Panc1 (cell line): ENCODE data around the gene HOXC11. TPM values are rescaled to one million over a fixed set of nuclear protein-coding genes. Genes with fewer than 3 reads are reported as not detected.

Experiments used
- ATAC-seq: fragments of 200-7000 bp; cut with Tn5 transposase; 2 replicates; pipeline ENCODE4 v1.9.1; 2020; ENCODE audit warnings: mild to moderate bottlenecking, moderate library complexity
- BruUV-seq: library from RNA; stranded (reverse); fragments of 400-500 nt; replicated peaks from 2 replicates; lab custom pipeline; 2021; lab: Mats Ljungman, UMichigan
- CTCF ChIA-PET: fragments of 300-600 bp; sonication (Branson Sonifier 250); formaldehyde crosslinking; loops from one replicate; lab custom pipeline; 2022; ENCODE audit warnings: antibody characterized with exemption; lab: Charles Lee
- POLR2A ChIA-PET: fragments of 300-600 bp; sonication (Branson Sonifier 250); formaldehyde crosslinking; loops from one replicate; lab custom pipeline; 2022; ENCODE audit warnings: antibody characterized with exemption; lab: Charles Lee
- DNase-seq: peaks from one replicate; pipeline ENCODE4 v3.0.0-alpha.2; 2010; ENCODE audit warnings: low read depth, low spot score
- H3K27ac ChIP-seq: 2 replicates; pipeline ENCODE4 v1.5.1; 2011; ENCODE audit warnings: mild to moderate bottlenecking, low read length, inconsistent platforms
- H3K27me3 ChIP-seq: fragments of 200-500 bp; sonication (Bioruptor generic); 2 replicates; pipeline ENCODE4 v1.6.0; 2014; ENCODE audit warnings: low read length, inconsistent platforms; ENCODE audit not compliant: control insufficient read depth, insufficient read depth
- H3K36me3 ChIP-seq: fragments of 200-500 bp; sonication (Bioruptor generic); 2 replicates; pipeline ENCODE4 v1.5.1; 2014; ENCODE audit warnings: inconsistent platforms, mild to moderate bottlenecking, low read length, moderate library complexity; ENCODE audit not compliant: control insufficient read depth, insufficient read depth
- H3K4me1 ChIP-seq: 2 replicates; pipeline ENCODE4 v1.5.1; 2011; ENCODE audit warnings: inconsistent platforms, mild to moderate bottlenecking, low read length, moderate library complexity; ENCODE audit not compliant: control insufficient read depth, insufficient read depth
- H3K4me3 ChIP-seq, 2 experiments: 2 replicates each; pipeline ENCODE4 v1.5.1; 2011 to 2012; ENCODE audit warnings: low read depth in 2 of 2, low read length in 2 of 2, mild to moderate bottlenecking in 2 of 2, inconsistent platforms in 1 of 2, moderate library complexity in 1 of 2
- H3K9me3 ChIP-seq: fragments of 200-500 bp; sonication (Bioruptor generic); 2 replicates; pipeline ENCODE4 v1.5.1; 2014; ENCODE audit warnings: low read depth, mild to moderate bottlenecking, inconsistent platforms, low read length, moderate library complexity; ENCODE audit not compliant: control insufficient read depth, insufficient read depth
- POLR2AphosphoS5 ChIP-seq: IDR thresholded peaks from 2 replicates; pipeline ENCODE4 v1.6.1; 2012; ENCODE audit warnings: mild to moderate bottlenecking, low read depth, low read length, moderate library complexity
- SIN3A ChIP-seq: IDR thresholded peaks from 2 replicates; pipeline ENCODE4 v1.6.1; 2012; ENCODE audit warnings: low read depth, mild to moderate bottlenecking, low read length, moderate library complexity, borderline replicate concordance; ENCODE audit not compliant: insufficient read depth
- TCF7L2 ChIP-seq: IDR thresholded peaks from 2 replicates; pipeline ENCODE4 v1.6.1; 2011; ENCODE audit warnings: mild to moderate bottlenecking, low read depth, low read length, inconsistent platforms
- in situ Hi-C: cut with HindIII; loops from 2 replicates; pipeline ENCODE4 v1.10.0; 2016; ENCODE audit warnings: low sequenced_read_pairs, low pct_unique_long_range_greater_than_20kb
- intact Hi-C: fragments of 100-400 bp; cut with micrococcal nuclease; formaldehyde crosslinking; loops from one replicate; pipeline ENCODE4 v1.10.0; 2022; ENCODE audit not compliant: unreplicated experiment
- total RNA-seq: library from RNA; stranded (reverse); gene quantifications from one replicate; pipeline ENCODE4 v1.2.1, GENCODE V29; 2021; ENCODE audit not compliant: unreplicated experiment
- TF ChIP-seq, protein P1 (sequence below), 2 experiments: IDR thresholded peaks; 2 replicates each; pipeline ENCODE4 v1.6.1; 2011 to 2012; ENCODE audit warnings: low read depth in 2 of 2, control low read depth in 1 of 2, low read length in 1 of 2, mild to moderate bottlenecking in 1 of 2, moderate library complexity in 1 of 2; ENCODE audit not compliant: insufficient read depth in 1 of 2

HOXC11 gene
- total RNA-seq, 1 experiment from 2014 or later, result 17.0 TPM

DNA sequence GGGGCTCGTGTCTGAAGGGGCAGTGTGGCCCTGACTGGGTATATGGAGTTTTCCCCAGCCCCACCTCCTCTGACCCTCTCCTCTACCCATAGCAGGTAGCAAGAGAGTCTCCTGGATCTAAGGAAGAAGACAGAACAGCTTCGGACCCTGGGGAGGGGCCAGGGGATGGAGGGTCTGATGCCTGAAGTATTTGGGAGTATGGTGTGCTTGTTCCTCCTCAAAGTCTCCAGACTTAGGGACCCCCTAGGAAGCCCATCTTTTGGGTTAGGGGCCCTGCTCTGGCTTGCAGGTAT lies 35.3 kb downstream of the HOXC11 start:
- in situ Hi-C loops (no loop called here), intact Hi-C loops (no loop called here)
- ChIA-PET CTCF (interaction anchor here (0.6 to 1.5 kb wide), 6 partner anchors 18 to 317 kb away, joined by 3 to 6 read pairs (median 4); partner anchors contain the start of genes COPZ1 and HOXC10), POLR2A (interaction anchor here (1.4 kb wide), 1 partner anchor 9 kb away, joined by 5 read pairs; no protein-coding TSS in a partner anchor)
- Histone ChIP-seq H3K4me1 (peaks cover 52% of the 10 kb centered on the region), H3K27ac (peak overlapping the region; percentile 99), H3K27me3 (no peaks in the 10 kb centered on the region), H3K36me3 (no peaks in the 10 kb centered on the region), H3K4me3 (peak overlapping the region; percentile 47 to 66), H3K9me3 (no peaks in the 10 kb centered on the region)
- DNase-seq (no peak), ATAC-seq (0 out of 2 replicates have a peak, but pooled peaks have one; percentile 2)
- no TSS peak for BruUV-seq
- TF ChIP-seq POLR2AphosphoS5 (no peak), TCF7L2 (no peak)
- TF ChIP-seq, protein P1, sequence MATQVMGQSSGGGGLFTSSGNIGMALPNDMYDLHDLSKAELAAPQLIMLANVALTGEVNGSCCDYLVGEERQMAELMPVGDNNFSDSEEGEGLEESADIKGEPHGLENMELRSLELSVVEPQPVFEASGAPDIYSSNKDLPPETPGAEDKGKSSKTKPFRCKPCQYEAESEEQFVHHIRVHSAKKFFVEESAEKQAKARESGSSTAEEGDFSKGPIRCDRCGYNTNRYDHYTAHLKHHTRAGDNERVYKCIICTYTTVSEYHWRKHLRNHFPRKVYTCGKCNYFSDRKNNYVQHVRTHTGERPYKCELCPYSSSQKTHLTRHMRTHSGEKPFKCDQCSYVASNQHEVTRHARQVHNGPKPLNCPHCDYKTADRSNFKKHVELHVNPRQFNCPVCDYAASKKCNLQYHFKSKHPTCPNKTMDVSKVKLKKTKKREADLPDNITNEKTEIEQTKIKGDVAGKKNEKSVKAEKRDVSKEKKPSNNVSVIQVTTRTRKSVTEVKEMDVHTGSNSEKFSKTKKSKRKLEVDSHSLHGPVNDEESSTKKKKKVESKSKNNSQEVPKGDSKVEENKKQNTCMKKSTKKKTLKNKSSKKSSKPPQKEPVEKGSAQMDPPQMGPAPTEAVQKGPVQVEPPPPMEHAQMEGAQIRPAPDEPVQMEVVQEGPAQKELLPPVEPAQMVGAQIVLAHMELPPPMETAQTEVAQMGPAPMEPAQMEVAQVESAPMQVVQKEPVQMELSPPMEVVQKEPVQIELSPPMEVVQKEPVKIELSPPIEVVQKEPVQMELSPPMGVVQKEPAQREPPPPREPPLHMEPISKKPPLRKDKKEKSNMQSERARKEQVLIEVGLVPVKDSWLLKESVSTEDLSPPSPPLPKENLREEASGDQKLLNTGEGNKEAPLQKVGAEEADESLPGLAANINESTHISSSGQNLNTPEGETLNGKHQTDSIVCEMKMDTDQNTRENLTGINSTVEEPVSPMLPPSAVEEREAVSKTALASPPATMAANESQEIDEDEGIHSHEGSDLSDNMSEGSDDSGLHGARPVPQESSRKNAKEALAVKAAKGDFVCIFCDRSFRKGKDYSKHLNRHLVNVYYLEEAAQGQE (IDR thresholded peaks at IDR 0.05; ENCODE audit: insufficient read depth in 1 of 2, low read depth in 2 of 2, low read length in 1 of 2), result no peak

DNA sequence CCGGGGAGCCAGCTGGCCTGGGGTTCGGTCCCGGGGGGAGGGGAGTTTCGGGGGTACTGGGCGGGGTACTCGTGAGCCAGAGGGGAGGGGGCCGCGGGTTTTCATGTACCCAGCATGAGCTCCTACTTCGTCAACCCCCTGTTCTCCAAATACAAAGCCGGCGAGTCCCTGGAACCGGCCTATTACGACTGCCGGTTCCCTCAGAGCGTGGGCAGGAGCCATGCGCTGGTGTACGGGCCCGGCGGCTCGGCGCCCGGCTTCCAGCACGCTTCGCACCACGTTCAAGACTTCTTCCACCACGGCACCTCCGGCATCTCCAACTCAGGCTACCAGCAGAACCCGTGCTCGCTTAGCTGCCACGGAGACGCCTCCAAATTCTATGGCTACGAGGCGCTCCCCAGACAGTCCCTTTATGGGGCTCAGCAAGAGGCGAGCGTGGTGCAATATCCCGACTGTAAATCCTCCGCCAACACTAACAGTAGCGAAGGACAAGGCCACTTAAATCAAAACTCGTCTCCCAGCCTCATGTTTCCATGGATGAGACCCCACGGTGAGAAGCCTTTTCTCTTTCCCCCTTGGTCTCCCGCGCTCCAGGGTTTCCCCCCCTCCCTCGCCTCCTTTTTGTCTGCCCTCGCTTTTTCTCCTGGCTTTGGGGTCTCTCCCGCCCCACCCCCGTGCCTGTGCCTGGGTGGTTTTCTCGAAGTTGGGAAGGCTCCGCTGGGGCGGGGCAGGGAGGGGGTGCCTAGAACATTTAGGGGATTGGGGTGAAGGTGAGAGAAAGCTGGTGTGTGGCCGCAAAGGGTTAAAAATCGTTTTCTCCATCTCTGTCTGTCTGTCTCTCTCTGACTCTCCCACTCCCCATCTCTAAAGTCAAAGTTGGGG lies 36.5 kb downstream of the HOXC11 start:
- peak overlapping the region; percentile 47 to 61 for H3K4me3 ChIP-seq
- no peaks in the 10 kb centered on the region for H3K36me3 ChIP-seq
- 0 out of 2 replicates have a peak, but pooled peaks have one; percentile 11 for TF ChIP-seq SIN3A
- no peak; the same call in 1 of the 2 replicates for TF ChIP-seq POLR2AphosphoS5
- H3K27me3 ChIP-seq, result no peaks in the 10 kb centered on the region
- H3K27ac ChIP-seq, result peak overlapping the region; percentile 92
- in situ Hi-C loops, result no loop called here
- intact Hi-C loops, result no loop called here
- DNase-seq, result no peak
- BruUV-seq, result no TSS peak
- ATAC-seq, result no peak
- no peaks in the 10 kb centered on the region for H3K9me3 ChIP-seq
- ChIA-PET CTCF (interaction anchor here (0.7 to 1.5 kb wide), 8 partner anchors 12 to 263 kb away, joined by 3 to 9 read pairs (median 6); partner anchors contain the start of gene HOXC10), POLR2A (interaction anchor here (0.6 to 0.7 kb wide), 3 partner anchors 182 to 746 kb away, joined by 5 to 19 read pairs (median 17); no protein-coding TSS in a partner anchor)
- H3K4me1 ChIP-seq, result peaks cover 54% of the 10 kb centered on the region

DNA sequence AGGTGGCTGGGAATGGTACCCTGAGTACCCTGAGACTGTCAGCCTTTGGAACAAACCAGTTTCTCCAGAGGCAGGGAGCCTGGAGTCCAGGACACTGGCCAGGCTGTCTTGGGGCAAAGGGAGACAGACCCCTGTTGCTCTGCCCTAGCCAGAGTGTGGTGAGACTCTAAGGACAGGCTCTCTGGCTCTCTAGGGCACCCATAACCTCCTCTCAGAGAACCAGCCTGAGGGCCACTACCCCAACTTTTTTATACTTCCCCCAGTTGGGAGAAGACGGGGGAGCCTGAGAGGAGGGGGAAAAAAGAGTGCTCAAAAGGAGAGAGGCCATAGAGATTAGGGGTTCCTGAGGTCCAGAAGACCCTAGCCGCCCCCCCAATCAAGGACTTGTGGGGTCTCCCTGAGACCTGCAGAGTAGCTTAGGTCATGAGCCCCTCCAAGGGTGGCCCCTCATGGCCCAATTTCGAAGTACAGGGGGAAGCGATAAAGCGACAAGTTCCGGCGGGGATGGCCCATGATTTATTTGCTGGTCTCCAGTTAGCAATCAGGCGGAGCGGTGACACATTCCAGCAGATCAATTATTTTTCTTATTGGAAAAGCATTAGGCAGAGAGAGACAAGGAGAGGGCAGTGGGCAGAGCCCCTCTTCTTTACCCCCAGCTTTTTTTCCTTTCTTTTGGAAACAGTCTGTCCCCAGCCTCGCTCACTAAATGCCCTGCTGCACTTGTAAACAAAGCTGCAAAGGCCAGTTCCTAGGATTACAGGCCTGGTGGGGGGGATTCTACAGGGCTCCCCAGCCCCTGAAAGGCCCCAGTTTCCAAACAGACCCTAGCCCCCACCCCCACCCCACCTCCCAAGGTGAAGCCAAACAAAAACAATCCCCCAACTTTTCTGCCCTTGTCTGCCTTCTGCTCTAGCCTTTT lies 37.4 kb downstream of the HOXC11 start:
- no peaks in the 10 kb centered on the region for H3K27me3 ChIP-seq
- POLR2A ChIA-PET, result no interaction called here
- peak overlapping the region; percentile 47 to 61 for H3K4me3 ChIP-seq
- BruUV-seq, result no TSS peak
- H3K27ac ChIP-seq, result peak overlapping the region; percentile 92
- in situ Hi-C loops, result no loop called here
- ATAC-seq (no peak), DNase-seq (no peak)
- intact Hi-C loops, result no loop called here
- H3K4me1 ChIP-seq, result peaks cover 54% of the 10 kb centered on the region
- CTCF ChIA-PET, result no interaction called here
- no peaks in the 10 kb centered on the region for H3K9me3 ChIP-seq
- TF ChIP-seq SIN3A (no peak), TCF7L2 (no peak)
- TF ChIP-seq, protein P1 (IDR thresholded peaks at IDR 0.05; ENCODE audit: insufficient read depth in 1 of 2, low read depth in 2 of 2, low read length in 1 of 2), result no peak
- H3K36me3 ChIP-seq, result no peaks in the 10 kb centered on the region
